Activated naive CD8-positive, alpha-beta T cell treated with anti-CD3 and anti-CD28 coated beads, Interleukin-2, amount 50 U/mL, for 24 hours (primary cell): ENCODE measurements around the gene PCDH15.

ENCODE experiments used
- ATAC-seq: fragments of 150-1000 bp; cut with Tn5 transposase; one replicate; pipeline ENCODE4 v1.10.0; 2021
- DNase-seq: peaks from one replicate; pipeline ENCODE4 v3.0.0; 2021
- H3K27ac Mint-ChIP-seq: one replicate; pipeline ENCODE4 v1.8.0; 2021; ENCODE audit warnings: mild to moderate bottlenecking, mixed read lengths
- H3K27me3 Mint-ChIP-seq: one replicate; pipeline ENCODE4 v1.8.0; 2021; ENCODE audit warnings: mixed read lengths
- H3K36me3 Mint-ChIP-seq: one replicate; pipeline ENCODE4 v1.8.0; 2021; ENCODE audit warnings: low read depth, mixed read lengths
- H3K4me1 Mint-ChIP-seq: one replicate; pipeline ENCODE4 v1.8.0; 2021; ENCODE audit warnings: mixed read lengths
- H3K4me3 Mint-ChIP-seq: one replicate; pipeline ENCODE4 v1.8.0; 2021; ENCODE audit warnings: mild to moderate bottlenecking, moderate library complexity, mixed read lengths
- H3K9me3 Mint-ChIP-seq: one replicate; pipeline ENCODE4 v1.8.0; 2021; ENCODE audit warnings: mixed read lengths

PCDH15 gene

GRCh38 chr10:54131833-54132232 lies 669.2 kb downstream of the PCDH15 start:
- no peak for DNase-seq
- no peak for ATAC-seq
- no peaks in the 10 kb centered on the region for H3K4me1 Mint-ChIP-seq
- no peak overlapping the region for H3K27ac Mint-ChIP-seq
- peaks cover 7% of the 10 kb centered on the region for H3K9me3 Mint-ChIP-seq
- no peak overlapping the region for H3K4me3 Mint-ChIP-seq
- no peaks in the 10 kb centered on the region for H3K36me3 Mint-ChIP-seq
- H3K27me3 Mint-ChIP-seq: no peaks in the 10 kb centered on the region

DNA sequence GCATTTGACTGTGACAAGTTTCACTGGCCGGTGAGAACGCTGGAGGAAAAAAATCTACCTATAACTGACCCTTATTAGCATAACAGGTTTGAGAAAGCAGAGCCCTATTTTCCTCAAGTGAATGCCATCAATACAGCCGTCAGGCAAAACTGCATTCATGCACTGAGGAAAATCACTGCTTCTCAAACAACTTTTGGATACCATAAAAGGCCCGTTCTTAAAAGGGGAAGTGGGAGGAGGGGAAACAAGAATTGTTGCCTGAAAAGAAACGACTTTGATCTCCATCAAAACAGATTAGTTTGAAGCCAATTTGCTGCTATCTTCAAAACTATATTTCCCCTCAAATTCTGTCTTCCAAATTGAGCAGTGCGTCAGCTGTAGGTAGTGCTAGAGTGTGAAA lies 670.6 kb downstream of the PCDH15 start:
- Mint-ChIP-seq H3K4me3 (no peak overlapping the region), H3K4me1 (no peaks in the 10 kb centered on the region), H3K36me3 (no peaks in the 10 kb centered on the region), H3K27me3 (no peaks in the 10 kb centered on the region), H3K9me3 (peaks cover 4% of the 10 kb centered on the region), H3K27ac (no peak overlapping the region)
- no peak for ATAC-seq
- no peak for DNase-seq

GRCh38 chr10:54125098-54125747 lies 675.8 kb downstream of the PCDH15 start:
- no peak overlapping the region for H3K27ac Mint-ChIP-seq
- no peaks in the 10 kb centered on the region for H3K4me1 Mint-ChIP-seq
- ATAC-seq (no peak), DNase-seq (no peak)
- no peaks in the 10 kb centered on the region for H3K27me3 Mint-ChIP-seq
- no peak overlapping the region for H3K4me3 Mint-ChIP-seq
- peaks cover 31% of the 10 kb centered on the region for H3K9me3 Mint-ChIP-seq
- H3K36me3 Mint-ChIP-seq: no peaks in the 10 kb centered on the region

DNA sequence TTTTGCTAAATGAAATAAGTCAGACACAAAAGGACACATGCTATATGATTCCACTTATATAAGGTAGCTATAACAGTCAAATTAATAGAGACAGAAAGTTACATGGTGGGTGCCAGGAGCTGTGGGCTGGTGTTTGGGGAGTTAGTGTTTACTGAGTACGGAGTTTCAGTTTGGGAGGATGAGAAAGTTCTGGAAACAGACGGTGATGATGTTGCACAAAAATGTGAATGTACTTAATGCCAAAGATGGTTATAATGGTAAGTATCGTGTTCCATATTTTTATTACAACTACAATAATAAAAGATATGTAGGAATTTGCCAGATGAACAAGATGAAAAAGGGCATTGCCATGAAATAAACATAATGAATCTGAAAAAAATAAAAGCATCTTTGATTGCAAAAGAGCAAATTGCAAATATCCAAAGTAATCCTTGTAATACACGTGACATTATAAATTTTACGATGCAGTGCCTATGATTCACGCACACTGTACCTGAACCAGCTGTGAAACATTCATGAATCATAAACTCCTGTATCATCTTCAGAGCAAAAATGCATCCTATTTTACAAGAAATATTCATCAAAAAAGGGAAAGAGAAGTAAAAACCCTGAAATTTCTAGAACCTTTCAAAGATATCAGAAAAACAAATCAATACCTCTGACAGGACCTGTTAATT lies 676.7 kb downstream of the PCDH15 start:
- ATAC-seq: no peak
- Mint-ChIP-seq H3K4me3 (no peak overlapping the region), H3K27ac (no peak overlapping the region), H3K9me3 (peaks cover 27% of the 10 kb centered on the region), H3K36me3 (no peaks in the 10 kb centered on the region), H3K4me1 (no peaks in the 10 kb centered on the region), H3K27me3 (no peaks in the 10 kb centered on the region)
- DNase-seq: no peak

- no peaks in the 10 kb centered on the region for H3K4me1 Mint-ChIP-seq
- ATAC-seq (no peak), DNase-seq (no peak)
- no peaks in the 10 kb centered on the region for H3K36me3 Mint-ChIP-seq
- H3K4me3 Mint-ChIP-seq: no peak overlapping the region
- no peaks in the 10 kb centered on the region for H3K27me3 Mint-ChIP-seq
- peaks cover 31% of the 10 kb centered on the region for H3K9me3 Mint-ChIP-seq
- H3K27ac Mint-ChIP-seq: no peak overlapping the region
Observed at GRCh38 chr10:54120806-54121205, 680.2 kb downstream of the PCDH15 start.

GRCh38 chr10:54108961-54109360 lies 692.1 kb downstream of the PCDH15 start:
- Mint-ChIP-seq H3K9me3 (peaks cover 18% of the 10 kb centered on the region), H3K27me3 (no peaks in the 10 kb centered on the region), H3K4me1 (no peaks in the 10 kb centered on the region), H3K4me3 (no peak overlapping the region), H3K27ac (no peak overlapping the region), H3K36me3 (no peaks in the 10 kb centered on the region)
- ATAC-seq: no peak
- DNase-seq: no peak

- no peaks in the 10 kb centered on the region for H3K4me1 Mint-ChIP-seq
- H3K27me3 Mint-ChIP-seq: no peaks in the 10 kb centered on the region
- peaks cover 15% of the 10 kb centered on the region for H3K9me3 Mint-ChIP-seq
- H3K27ac Mint-ChIP-seq: no peak overlapping the region
- ATAC-seq: no peak
- H3K36me3 Mint-ChIP-seq: no peaks in the 10 kb centered on the region
- no peak overlapping the region for H3K4me3 Mint-ChIP-seq
- no peak for DNase-seq
Observed at GRCh38 chr10:54096892-54097291, 704.1 kb downstream of the PCDH15 start.

- H3K4me1 Mint-ChIP-seq: no peaks in the 10 kb centered on the region
- no peak for ATAC-seq
Observed at GRCh38 chr10:54094321-54094720, 706.7 kb downstream of the PCDH15 start.

GRCh38 chr10:54091237-54091636 lies 709.8 kb downstream of the PCDH15 start:
- H3K9me3 Mint-ChIP-seq: peaks cover 6% of the 10 kb centered on the region
- no peaks in the 10 kb centered on the region for H3K36me3 Mint-ChIP-seq
- no peak overlapping the region for H3K4me3 Mint-ChIP-seq
- DNase-seq: no peak
- no peaks in the 10 kb centered on the region for H3K4me1 Mint-ChIP-seq
- no peaks in the 10 kb centered on the region for H3K27me3 Mint-ChIP-seq
- ATAC-seq: no peak
- H3K27ac Mint-ChIP-seq: no peak overlapping the region

More at GRCh38 chr10:54094321-54094720, 706.7 kb downstream of the PCDH15 start:
- DNase-seq: no peak
- Mint-ChIP-seq H3K36me3 (no peaks in the 10 kb centered on the region), H3K9me3 (peaks cover 11% of the 10 kb centered on the region), H3K4me3 (no peak overlapping the region), H3K27ac (no peak overlapping the region), H3K27me3 (no peaks in the 10 kb centered on the region)

- Mint-ChIP-seq H3K9me3 (peaks cover 7% of the 10 kb centered on the region), H3K27me3 (no peaks in the 10 kb centered on the region), H3K4me3 (no peak overlapping the region), H3K36me3 (no peaks in the 10 kb centered on the region), H3K4me1 (no peaks in the 10 kb centered on the region), H3K27ac (no peak overlapping the region)
- ATAC-seq (no peak), DNase-seq (no peak)
Observed at GRCh38 chr10:54081950-54082349, 719.1 kb downstream of the PCDH15 start.

- H3K27ac Mint-ChIP-seq: no peak overlapping the region
- no peaks in the 10 kb centered on the region for H3K36me3 Mint-ChIP-seq
- no peaks in the 10 kb centered on the region for H3K4me1 Mint-ChIP-seq
- no peak for ATAC-seq
- H3K27me3 Mint-ChIP-seq: no peaks in the 10 kb centered on the region
- H3K4me3 Mint-ChIP-seq: no peak overlapping the region
- DNase-seq: no peak
- H3K9me3 Mint-ChIP-seq: no peaks in the 10 kb centered on the region
Observed at GRCh38 chr10:54067361-54067760, 733.7 kb downstream of the PCDH15 start.

DNA sequence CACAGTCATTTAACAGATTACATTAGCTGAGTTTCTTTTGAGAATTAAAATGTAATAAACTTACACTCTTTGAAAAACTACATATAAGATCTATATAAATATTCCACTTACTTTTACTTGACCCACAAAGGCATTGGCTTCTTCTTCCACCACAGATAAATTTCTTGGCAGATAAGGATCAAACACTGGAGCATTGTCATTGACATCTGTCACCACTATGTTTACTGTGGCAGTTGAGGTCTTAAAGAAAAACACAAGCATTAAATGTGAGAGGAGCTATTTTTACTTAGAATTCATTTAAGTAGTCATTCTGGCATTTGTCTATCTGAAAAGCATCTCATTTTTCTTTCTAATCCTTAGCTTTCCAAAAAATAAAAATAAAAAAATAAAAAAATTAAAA lies 734.4 kb downstream of the PCDH15 start:
- no peaks in the 10 kb centered on the region for H3K27me3 Mint-ChIP-seq
- no peaks in the 10 kb centered on the region for H3K9me3 Mint-ChIP-seq
- no peaks in the 10 kb centered on the region for H3K36me3 Mint-ChIP-seq
- H3K27ac Mint-ChIP-seq: no peak overlapping the region
- ATAC-seq (no peak), DNase-seq (no peak)
- no peaks in the 10 kb centered on the region for H3K4me1 Mint-ChIP-seq
- no peak overlapping the region for H3K4me3 Mint-ChIP-seq

- no peak overlapping the region for H3K27ac Mint-ChIP-seq
- ATAC-seq: no peak
- no peaks in the 10 kb centered on the region for H3K36me3 Mint-ChIP-seq
- no peak overlapping the region for H3K4me3 Mint-ChIP-seq
- H3K4me1 Mint-ChIP-seq: no peaks in the 10 kb centered on the region
- no peaks in the 10 kb centered on the region for H3K9me3 Mint-ChIP-seq
- H3K27me3 Mint-ChIP-seq: no peaks in the 10 kb centered on the region
- DNase-seq: no peak
Observed at GRCh38 chr10:54065106-54065505, 735.9 kb downstream of the PCDH15 start.

DNA sequence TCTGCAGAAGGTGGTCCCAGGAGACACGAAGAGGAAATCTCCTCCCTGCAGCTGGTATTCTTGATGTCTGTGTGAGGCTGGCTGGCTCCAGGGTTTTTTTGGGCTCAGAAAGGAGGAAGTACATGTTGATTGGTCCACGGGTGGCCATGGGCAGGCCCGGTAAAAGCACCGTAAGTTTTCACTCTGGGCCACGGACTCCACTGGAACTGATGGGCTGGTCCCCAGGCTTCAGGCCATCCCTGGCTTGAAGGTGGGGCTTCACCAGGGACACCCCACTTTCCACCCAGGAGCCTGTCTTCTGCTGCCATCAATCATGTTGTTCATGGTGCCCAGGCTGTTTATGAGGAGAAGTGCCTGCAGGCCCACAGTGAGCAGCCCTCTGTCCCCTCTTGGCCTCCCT lies 736.8 kb downstream of the PCDH15 start:
- no peak for ATAC-seq
- H3K4me3 Mint-ChIP-seq: no peak overlapping the region
- H3K9me3 Mint-ChIP-seq: no peaks in the 10 kb centered on the region

DNA sequence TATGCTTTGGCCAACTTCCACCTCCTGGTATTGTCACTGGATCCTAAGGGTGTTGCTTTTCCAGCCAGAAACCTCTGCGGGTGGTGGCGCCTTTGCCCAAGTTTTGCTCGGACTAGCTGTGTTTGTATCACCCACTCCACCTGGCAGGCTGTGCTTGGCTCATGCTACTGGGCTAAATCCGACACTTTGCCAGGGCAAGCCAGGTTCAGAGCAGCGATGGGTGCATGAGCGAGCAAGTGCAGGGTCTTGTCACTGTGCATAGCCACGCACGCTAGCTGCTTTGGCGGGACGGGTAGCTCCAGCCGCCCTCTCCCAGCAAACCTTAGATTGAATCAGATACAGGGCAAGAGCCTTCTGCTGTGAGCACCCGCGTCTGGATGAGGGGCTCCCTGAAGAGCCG lies 737.5 kb downstream of the PCDH15 start:
- DNase-seq (no peak), ATAC-seq (no peak)
- Mint-ChIP-seq H3K9me3 (no peaks in the 10 kb centered on the region), H3K4me1 (no peaks in the 10 kb centered on the region), H3K4me3 (no peak overlapping the region), H3K27ac (no peak overlapping the region), H3K36me3 (no peaks in the 10 kb centered on the region), H3K27me3 (no peaks in the 10 kb centered on the region)

More for the DNA sequence above, 736.8 kb downstream of the PCDH15 start:
- H3K36me3 Mint-ChIP-seq: no peaks in the 10 kb centered on the region
- H3K27ac Mint-ChIP-seq: no peak overlapping the region
- no peak for DNase-seq
- no peaks in the 10 kb centered on the region for H3K4me1 Mint-ChIP-seq
- H3K27me3 Mint-ChIP-seq: no peaks in the 10 kb centered on the region
